Measurements from ENCODE around the gene TSPAN14. TPM values are rescaled to one million over a fixed set of nuclear protein-coding genes. Genes with fewer than 3 reads are reported as not detected.

Gene TSPAN14, protein sequence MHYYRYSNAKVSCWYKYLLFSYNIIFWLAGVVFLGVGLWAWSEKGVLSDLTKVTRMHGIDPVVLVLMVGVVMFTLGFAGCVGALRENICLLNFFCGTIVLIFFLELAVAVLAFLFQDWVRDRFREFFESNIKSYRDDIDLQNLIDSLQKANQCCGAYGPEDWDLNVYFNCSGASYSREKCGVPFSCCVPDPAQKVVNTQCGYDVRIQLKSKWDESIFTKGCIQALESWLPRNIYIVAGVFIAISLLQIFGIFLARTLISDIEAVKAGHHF
- polyA plus RNA-seq: 45.0 TPM

DNA sequence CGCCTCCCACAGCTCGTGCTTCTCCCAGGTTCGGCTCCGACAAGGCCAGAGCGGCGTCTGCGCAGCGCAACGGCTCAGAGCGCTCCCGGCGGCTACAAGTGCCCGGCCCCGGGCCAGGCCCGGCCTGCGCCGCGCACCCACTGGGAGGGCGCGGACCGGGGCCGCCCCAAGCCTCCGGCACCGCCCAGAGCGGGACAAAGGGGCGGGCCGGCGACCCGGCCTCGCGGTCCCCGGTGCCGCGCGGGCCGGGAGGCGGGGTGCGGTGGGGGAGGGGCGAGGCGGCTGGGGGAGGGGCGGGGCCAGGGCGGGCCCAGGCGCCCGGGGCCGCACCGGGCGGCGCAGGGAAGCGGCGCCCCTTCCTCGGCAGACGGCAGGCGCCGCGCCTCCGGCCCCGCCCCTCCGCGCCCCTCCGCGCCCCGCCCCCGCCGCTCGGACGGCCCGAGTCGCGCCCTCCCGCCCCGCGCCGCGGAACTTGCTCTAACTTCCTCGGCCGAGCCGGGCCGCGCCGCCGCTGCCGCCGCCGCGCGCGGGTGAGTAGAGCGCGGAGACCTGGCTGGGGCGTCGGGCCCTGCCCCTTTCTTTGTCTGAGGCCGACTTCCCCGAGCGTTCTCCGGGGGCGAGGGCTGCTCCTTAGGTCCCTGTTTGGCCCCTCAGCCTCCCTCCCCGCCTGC lies at the start of gene TSPAN14:
TSS of gene TSPAN14 (plus strand) at position 469 of the 671 bp plus-strand sequence. CDS start 34,924 bp downstream, outside the sequence.
- Mint-ChIP-seq H3K36me3 (no peaks in the 10 kb centered on the region), H3K4me3 (peak within 1 kb of the TSS; percentile 91 to 99 (median 96)), H3K27ac (peak within 1 kb of the TSS; percentile 55 to 88 (median 87)), H3K9me3 (no peaks in the 10 kb centered on the region), H3K27me3 (no peaks in the 10 kb centered on the region), H3K4me1 (peaks cover 17 to 32% (median 31%) of the 10 kb centered on the region in 3 donors)

DNA sequence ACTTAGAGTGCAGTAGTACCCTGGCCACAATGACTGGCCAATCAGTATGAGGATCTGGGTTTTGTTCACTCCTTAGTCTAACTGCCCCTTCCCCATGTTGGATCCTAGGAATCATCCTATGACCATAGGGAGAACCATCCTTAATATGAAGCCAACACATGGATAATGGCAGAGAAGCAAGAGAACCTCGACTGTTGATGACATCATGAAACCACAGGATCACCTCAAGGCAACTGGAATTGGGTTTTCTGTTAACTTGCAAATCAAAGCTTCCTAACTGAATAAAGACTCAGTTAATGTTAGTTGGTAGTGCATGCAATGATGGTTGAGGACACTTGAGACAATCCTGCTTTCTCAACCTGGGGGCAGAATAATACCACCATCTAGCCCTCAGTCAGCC lies 49.1 kb upstream of the TSPAN14 start:
- peaks cover 6 to 8% (median 8%) of the 10 kb centered on the region in 3 donors for H3K4me1 Mint-ChIP-seq

GRCh38 chr10:80405626-80406025 lies 48.5 kb upstream of the TSPAN14 start:
- Mint-ChIP-seq H3K4me1 (peaks cover 6 to 8% (median 8%) of the 10 kb centered on the region in 3 donors), H3K4me3 (no peak overlapping the region), H3K27me3 (peaks cover 3% of the 10 kb centered on the region), H3K27ac (peak overlapping the region in 1 of 3 donors; percentile 89), H3K36me3 (no peaks in the 10 kb centered on the region), H3K9me3 (no peaks in the 10 kb centered on the region)

More for the DNA sequence above, 49.1 kb upstream of the TSPAN14 start:
- H3K27me3 Mint-ChIP-seq: peaks cover 3% of the 10 kb centered on the region
- H3K4me3 Mint-ChIP-seq: no peak overlapping the region
- no peaks in the 10 kb centered on the region for H3K9me3 Mint-ChIP-seq
- no peaks in the 10 kb centered on the region for H3K36me3 Mint-ChIP-seq
- no peak overlapping the region for H3K27ac Mint-ChIP-seq

GRCh38 chr10:80406204-80406603 lies 47.9 kb upstream of the TSPAN14 start:
- H3K27ac Mint-ChIP-seq: peak overlapping the region in 1 of 3 donors; percentile 89
- H3K4me1 Mint-ChIP-seq: peaks cover 6 to 9% (median 8%) of the 10 kb centered on the region in 3 donors
- H3K27me3 Mint-ChIP-seq: peaks cover 3% of the 10 kb centered on the region
- peak overlapping the region in 1 of 4 donors; percentile 49 for H3K4me3 Mint-ChIP-seq
- no peaks in the 10 kb centered on the region for H3K9me3 Mint-ChIP-seq
- H3K36me3 Mint-ChIP-seq: no peaks in the 10 kb centered on the region

DNA sequence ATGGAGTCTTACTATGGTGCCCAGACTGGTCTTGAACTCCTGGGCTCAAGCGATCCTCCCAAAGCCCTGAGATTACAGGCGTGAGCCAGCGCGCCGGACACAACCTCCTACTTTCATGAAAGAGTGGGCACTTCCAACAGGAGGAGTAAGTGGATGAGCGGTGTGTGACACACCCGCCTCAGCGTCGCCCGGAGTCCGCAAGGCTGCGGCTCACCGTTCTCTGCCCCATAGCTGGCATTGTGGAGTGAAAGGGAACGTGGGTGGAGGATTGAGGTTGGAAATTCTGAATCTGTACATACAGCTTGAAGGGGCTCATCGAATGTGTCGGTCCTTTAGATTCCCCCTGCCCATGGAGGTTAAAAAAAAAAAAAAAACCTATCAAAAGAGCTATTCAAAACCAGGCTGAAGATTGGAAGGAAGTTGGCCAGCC lies 46.3 kb upstream of the TSPAN14 start:
- Mint-ChIP-seq H3K36me3 (peaks cover 2% of the 10 kb centered on the region), H3K27ac (peak overlapping the region; percentile 53 to 94 (median 80)), H3K4me1 (peaks cover 9 to 13% (median 11%) of the 10 kb centered on the region in 3 donors), H3K9me3 (no peaks in the 10 kb centered on the region), H3K27me3 (peaks cover 3% of the 10 kb centered on the region), H3K4me3 (peak overlapping the region; percentile 88 to 96 (median 92))

GRCh38 chr10:80408242-80409101 lies 45.6 kb upstream of the TSPAN14 start, which contains the start of gene PRXL2A:
PRXL2A (plus strand) TSS chr10:80408551; CDS start chr10:80420468, 11,917 bp downstream.
- no peaks in the 10 kb centered on the region for H3K9me3 Mint-ChIP-seq
- peaks cover 2% of the 10 kb centered on the region for H3K36me3 Mint-ChIP-seq
- H3K27ac Mint-ChIP-seq: peak within 1 kb of the TSS; percentile 53 to 94 (median 80)
- H3K4me3 Mint-ChIP-seq: peak within 1 kb of the TSS; percentile 88 to 96 (median 92)
- peaks cover 3% of the 10 kb centered on the region for H3K27me3 Mint-ChIP-seq
- peaks cover 9 to 13% (median 11%) of the 10 kb centered on the region in 3 donors for H3K4me1 Mint-ChIP-seq

DNA sequence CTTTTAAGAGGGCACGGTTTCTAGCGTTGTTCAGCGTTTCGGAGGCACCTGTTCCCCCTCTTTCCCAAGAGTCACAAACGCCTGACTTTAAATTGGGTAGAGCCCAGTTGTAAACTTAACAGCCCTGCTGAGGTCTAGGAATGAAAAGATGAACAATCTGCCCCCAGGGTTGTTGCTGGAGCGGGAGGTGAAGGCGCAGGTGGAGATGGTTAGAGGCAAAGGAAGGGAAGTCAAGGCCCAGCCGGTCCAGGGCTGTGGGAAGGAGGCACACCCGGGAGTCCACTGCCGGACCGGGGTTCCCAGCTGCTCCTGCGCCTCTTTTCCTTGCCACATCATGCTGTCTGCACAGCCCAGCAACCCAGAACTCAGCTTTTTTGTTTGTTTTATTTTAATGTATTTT lies 45.0 kb upstream of the TSPAN14 start:
- H3K27ac Mint-ChIP-seq: no peak overlapping the region
- peaks cover 2% of the 10 kb centered on the region for H3K36me3 Mint-ChIP-seq
- H3K4me3 Mint-ChIP-seq: peak overlapping the region; percentile 82 to 96 (median 90)
- H3K27me3 Mint-ChIP-seq: peaks cover 3% of the 10 kb centered on the region
- peaks cover 9 to 14% (median 11%) of the 10 kb centered on the region in 3 donors for H3K4me1 Mint-ChIP-seq
- H3K9me3 Mint-ChIP-seq: no peaks in the 10 kb centered on the region

- peaks cover 2% of the 10 kb centered on the region for H3K36me3 Mint-ChIP-seq
- peak overlapping the region in 1 of 3 donors; percentile 44 for H3K27ac Mint-ChIP-seq
- peaks cover 9 to 17% (median 11%) of the 10 kb centered on the region in 3 donors for H3K4me1 Mint-ChIP-seq
- H3K4me3 Mint-ChIP-seq: peak overlapping the region; percentile 36 to 96 (median 87)
- H3K9me3 Mint-ChIP-seq: no peaks in the 10 kb centered on the region
- H3K27me3 Mint-ChIP-seq: peaks cover 3% of the 10 kb centered on the region
Measured at GRCh38 chr10:80410122-80410521, 44.0 kb upstream of the TSPAN14 start.

- no peak overlapping the region for H3K27ac Mint-ChIP-seq
- H3K4me3 Mint-ChIP-seq: peak overlapping the region in 2 of 4 donors; percentile 4 to 92
- H3K27me3 Mint-ChIP-seq: peaks cover 3% of the 10 kb centered on the region
- H3K4me1 Mint-ChIP-seq: peaks cover 9 to 17% (median 11%) of the 10 kb centered on the region in 3 donors
- H3K9me3 Mint-ChIP-seq: no peaks in the 10 kb centered on the region
- H3K36me3 Mint-ChIP-seq: peaks cover 2% of the 10 kb centered on the region
Measured at GRCh38 chr10:80410578-80411145, 43.4 kb upstream of the TSPAN14 start.

DNA sequence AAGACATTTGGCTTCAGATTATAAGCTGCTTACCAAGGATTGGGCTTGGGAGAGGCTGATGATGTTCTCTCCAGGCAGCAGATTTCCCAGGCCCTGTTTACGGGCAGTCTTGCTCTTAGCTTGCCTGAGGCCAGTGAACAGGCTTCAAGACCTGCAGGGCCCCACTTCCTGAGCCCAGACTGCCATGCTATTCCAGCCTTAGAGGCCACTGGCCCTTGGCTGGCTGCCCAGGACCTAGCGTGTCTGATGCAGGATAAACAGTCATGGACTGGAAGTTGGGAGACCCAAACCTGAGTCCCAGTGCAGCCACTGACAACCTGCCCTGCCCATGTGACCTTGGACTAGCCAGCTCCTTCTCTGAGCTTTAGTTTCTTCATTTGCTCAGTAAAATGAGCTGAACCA lies 42.8 kb upstream of the TSPAN14 start:
- peak overlapping the region in 1 of 4 donors; percentile 92 for H3K4me3 Mint-ChIP-seq
- no peak overlapping the region for H3K27ac Mint-ChIP-seq
- peaks cover 9 to 17% (median 11%) of the 10 kb centered on the region in 3 donors for H3K4me1 Mint-ChIP-seq
- H3K36me3 Mint-ChIP-seq: peaks cover 2% of the 10 kb centered on the region
- peaks cover 3% of the 10 kb centered on the region for H3K27me3 Mint-ChIP-seq
- no peaks in the 10 kb centered on the region for H3K9me3 Mint-ChIP-seq

DNA sequence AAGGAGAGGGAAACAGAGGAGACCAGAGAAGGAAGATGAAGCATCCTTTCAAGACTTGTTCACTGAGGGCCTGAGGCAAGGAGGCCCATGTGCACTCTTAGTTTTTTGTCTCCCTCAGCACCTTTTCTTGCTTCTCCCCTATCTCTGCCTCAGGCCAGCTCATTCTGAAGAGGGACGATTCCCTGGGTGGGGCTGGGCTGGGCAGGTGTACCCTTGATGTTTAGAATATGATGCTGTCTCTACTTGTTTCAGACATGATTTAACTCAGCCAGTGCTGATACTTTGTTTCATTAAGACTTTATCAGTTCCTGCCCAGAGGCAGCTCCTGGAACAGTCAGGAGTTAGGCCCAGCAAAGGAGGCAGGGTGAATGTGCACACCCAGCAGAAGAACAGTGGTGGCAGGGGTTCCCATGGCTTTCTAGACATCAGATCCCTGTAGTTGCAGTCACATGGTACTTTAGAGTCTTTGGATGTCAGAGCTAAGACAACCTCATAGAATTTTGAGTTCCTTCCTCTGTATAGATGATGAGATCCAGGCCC lies 42.4 kb upstream of the TSPAN14 start:
- H3K27me3 Mint-ChIP-seq: peaks cover 3% of the 10 kb centered on the region
- no peaks in the 10 kb centered on the region for H3K9me3 Mint-ChIP-seq
- peak overlapping the region in 1 of 4 donors; percentile 64 for H3K4me3 Mint-ChIP-seq
- H3K27ac Mint-ChIP-seq: no peak overlapping the region
- peaks cover 9 to 17% (median 11%) of the 10 kb centered on the region in 3 donors for H3K4me1 Mint-ChIP-seq
- H3K36me3 Mint-ChIP-seq: peaks cover 2% of the 10 kb centered on the region

DNA sequence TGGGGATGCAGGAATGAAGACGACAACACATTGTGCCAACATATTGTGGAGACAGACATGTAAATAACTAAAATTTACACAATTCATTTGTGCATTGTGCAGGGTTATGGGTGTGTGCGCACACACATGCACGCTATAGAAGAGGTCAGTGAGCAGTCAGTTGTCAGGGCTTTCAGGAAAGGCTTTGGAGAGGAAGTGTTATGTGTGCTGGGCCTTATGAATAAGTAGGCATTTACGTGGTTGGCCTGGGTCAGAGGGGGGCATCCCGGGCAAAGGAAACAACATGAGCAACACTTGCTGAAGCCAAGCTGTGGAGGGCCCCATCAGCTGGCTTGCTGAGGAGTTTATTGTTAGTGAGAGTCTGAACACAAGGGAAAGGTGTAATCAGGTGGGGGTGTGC lies 41.6 kb upstream of the TSPAN14 start:
- no peak overlapping the region for H3K27ac Mint-ChIP-seq
- peaks cover 2% of the 10 kb centered on the region for H3K36me3 Mint-ChIP-seq
- peaks cover 9 to 16% (median 12%) of the 10 kb centered on the region in 3 donors for H3K4me1 Mint-ChIP-seq
- H3K9me3 Mint-ChIP-seq: no peaks in the 10 kb centered on the region
- H3K27me3 Mint-ChIP-seq: peaks cover 1% of the 10 kb centered on the region
- no peak overlapping the region for H3K4me3 Mint-ChIP-seq

- H3K27me3 Mint-ChIP-seq: no peaks in the 10 kb centered on the region
- no peaks in the 10 kb centered on the region for H3K9me3 Mint-ChIP-seq
- peaks cover 2% of the 10 kb centered on the region for H3K36me3 Mint-ChIP-seq
- H3K27ac Mint-ChIP-seq: no peak overlapping the region
- H3K4me1 Mint-ChIP-seq: peaks cover 5 to 9% (median 7%) of the 10 kb centered on the region in 3 donors
- no peak overlapping the region for H3K4me3 Mint-ChIP-seq
Measured at GRCh38 chr10:80413271-80413996, 40.7 kb upstream of the TSPAN14 start.

Data from IgD-negative memory B cell (primary cell).